C4-2B (cell line): ENCODE results near the gene EVA1C.

ENCODE experiments used
- ZFX ChIP-seq: fragments of 450-650 bp; IDR thresholded peaks from 2 replicates; pipeline ENCODE4 v1.6.1; 2017
- TF ChIP-seq, protein P1 (sequence below): fragments of 450-650 bp; conservative IDR thresholded peaks from 2 replicates; pipeline ENCODE4 v1.5.1; 2017; ENCODE audit warnings: mild to moderate bottlenecking

- TF ChIP-seq, protein P1, sequence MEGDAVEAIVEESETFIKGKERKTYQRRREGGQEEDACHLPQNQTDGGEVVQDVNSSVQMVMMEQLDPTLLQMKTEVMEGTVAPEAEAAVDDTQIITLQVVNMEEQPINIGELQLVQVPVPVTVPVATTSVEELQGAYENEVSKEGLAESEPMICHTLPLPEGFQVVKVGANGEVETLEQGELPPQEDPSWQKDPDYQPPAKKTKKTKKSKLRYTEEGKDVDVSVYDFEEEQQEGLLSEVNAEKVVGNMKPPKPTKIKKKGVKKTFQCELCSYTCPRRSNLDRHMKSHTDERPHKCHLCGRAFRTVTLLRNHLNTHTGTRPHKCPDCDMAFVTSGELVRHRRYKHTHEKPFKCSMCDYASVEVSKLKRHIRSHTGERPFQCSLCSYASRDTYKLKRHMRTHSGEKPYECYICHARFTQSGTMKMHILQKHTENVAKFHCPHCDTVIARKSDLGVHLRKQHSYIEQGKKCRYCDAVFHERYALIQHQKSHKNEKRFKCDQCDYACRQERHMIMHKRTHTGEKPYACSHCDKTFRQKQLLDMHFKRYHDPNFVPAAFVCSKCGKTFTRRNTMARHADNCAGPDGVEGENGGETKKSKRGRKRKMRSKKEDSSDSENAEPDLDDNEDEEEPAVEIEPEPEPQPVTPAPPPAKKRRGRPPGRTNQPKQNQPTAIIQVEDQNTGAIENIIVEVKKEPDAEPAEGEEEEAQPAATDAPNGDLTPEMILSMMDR, result no peak
- TF ChIP-seq ZFX, result no peak
Observed at GRCh38 chr21:32476661-32477423, 64.3 kb downstream of the EVA1C start.
